IMR-90 (cell line): ENCODE measurements around the gene DPP6. TPM values are rescaled to one million over a fixed set of nuclear protein-coding genes. Genes with fewer than 3 reads are reported as not detected.

ENCODE experiments used
- ATAC-seq: fragments of 200-7000 bp; cut with Tn5 transposase; 2 replicates; pipeline ENCODE4 v1.9.1; 2020; ENCODE audit warnings: low read depth, mild to moderate bottlenecking, moderate library complexity
- BruUV-seq: library from RNA; stranded (reverse); fragments of 400-500 nt; replicated peaks from 2 replicates; lab custom pipeline; 2021; lab: Mats Ljungman, UMichigan
- CTCF ChIA-PET: fragments of 300-600 bp; formaldehyde crosslinking; extraction: SDS; loops from one replicate; lab custom pipeline; 2021; ENCODE audit warnings: antibody characterized with exemption; lab: Yijun Ruan, JAX
- POLR2A ChIA-PET: fragments of 300-600 bp; sonication (Branson Sonifier 250); formaldehyde crosslinking; loops from one replicate; lab custom pipeline; 2022; ENCODE audit warnings: antibody characterized with exemption; ENCODE audit not compliant: unreplicated experiment; lab: Charles Lee
- DNase-seq: peaks from one replicate; pipeline ENCODE4 v3.0.0; 2013
- H2AFZ ChIP-seq: replicated peaks from 2 replicates; pipeline ENCODE3; 2013; ENCODE audit warnings: low read length, mild to moderate bottlenecking; ENCODE audit not compliant: poor library complexity
- H2AK5ac ChIP-seq: 2 replicates; pipeline ENCODE4 v1.6.1; 2013; ENCODE audit warnings: low read depth, low read length, inconsistent platforms
- H2AK9ac ChIP-seq: replicated peaks from 2 replicates; pipeline ENCODE3; 2013; ENCODE audit warnings: mild to moderate bottlenecking, low read depth, low read length, moderate library complexity; ENCODE audit not compliant: poor library complexity
- H2BK120ac ChIP-seq: 2 replicates; pipeline ENCODE4 v1.6.1; 2013; ENCODE audit warnings: low read depth, low read length, inconsistent platforms
- H2BK15ac ChIP-seq: 3 replicates; pipeline ENCODE4 v1.6.1; 2013; ENCODE audit warnings: low read depth, low read length, inconsistent platforms
- H2BK20ac ChIP-seq: 2 replicates; pipeline ENCODE4 v1.6.1; 2013; ENCODE audit warnings: low read depth, mild to moderate bottlenecking, inconsistent platforms, low read length, moderate library complexity
- H2BK5ac ChIP-seq: 2 replicates; pipeline ENCODE4 v1.6.1; 2013; ENCODE audit warnings: mild to moderate bottlenecking, low read depth, low read length, inconsistent platforms; ENCODE audit not compliant: poor library complexity, severe bottlenecking
- H3K14ac ChIP-seq: replicated peaks from 2 replicates; pipeline ENCODE4 v1.6.1; 2013; ENCODE audit warnings: low read depth, low read length, inconsistent platforms
- H3K18ac ChIP-seq: 2 replicates; pipeline ENCODE4 v1.6.1; 2013; ENCODE audit warnings: low read depth, low read length, control low read depth
- H3K23ac ChIP-seq: 2 replicates; pipeline ENCODE4 v1.6.1; 2013; ENCODE audit warnings: low read depth, low read length, inconsistent platforms
- H3K27ac ChIP-seq: 2 replicates; pipeline ENCODE4 v1.5.1; 2013; ENCODE audit warnings: mild to moderate bottlenecking, control low read depth, low read length; ENCODE audit not compliant: insufficient read depth
- H3K27me3 ChIP-seq: 2 replicates; pipeline ENCODE4 v1.6.1; 2013; ENCODE audit warnings: low read length; ENCODE audit not compliant: control insufficient read depth, insufficient read depth
- H3K36me3 ChIP-seq: 2 replicates; pipeline ENCODE4 v1.6.1; 2013; ENCODE audit warnings: low read length, mixed read lengths; ENCODE audit not compliant: control insufficient read depth, insufficient read depth
- H3K4ac ChIP-seq: 2 replicates; pipeline ENCODE4 v1.6.1; 2013; ENCODE audit warnings: low read depth, low read length, inconsistent platforms
- H3K4me1 ChIP-seq: 2 replicates; pipeline ENCODE4 v1.6.1; 2013; ENCODE audit warnings: low read length, mixed read lengths; ENCODE audit not compliant: control insufficient read depth, insufficient read depth
- H3K4me2 ChIP-seq: 2 replicates; pipeline ENCODE4 v1.6.1; 2013; ENCODE audit warnings: low read depth, mild to moderate bottlenecking, control low read depth, low read length, moderate library complexity
- H3K4me3 ChIP-seq: 2 replicates; pipeline ENCODE4 v1.5.1; 2013; ENCODE audit warnings: low read depth, mild to moderate bottlenecking, control low read depth, low read length, moderate library complexity; ENCODE audit not compliant: insufficient read depth
- H3K56ac ChIP-seq: 2 replicates; pipeline ENCODE4 v1.6.1; 2013; ENCODE audit warnings: low read length, inconsistent platforms; ENCODE audit not compliant: insufficient read depth; ENCODE audit errors: extremely low read depth
- H3K79me1 ChIP-seq, 2 experiments: 2 replicates each; pipeline ENCODE4 v1.6.1; 2013; ENCODE audit warnings: low read length in 2 of 2, inconsistent platforms in 1 of 2, low read depth in 1 of 2
- H3K9ac ChIP-seq: 2 replicates; pipeline ENCODE4 v1.6.1; 2013; ENCODE audit warnings: low read depth, low read length, control low read depth
- H3K9me1 ChIP-seq: 2 replicates; pipeline ENCODE4 v1.6.1; 2013; ENCODE audit warnings: low read length, inconsistent platforms; ENCODE audit not compliant: insufficient read depth
- H3K9me3 ChIP-seq: 2 replicates; pipeline ENCODE4 v1.6.1; 2013; ENCODE audit warnings: low read length; ENCODE audit not compliant: control insufficient read depth, insufficient read depth
- H4K20me1 ChIP-seq: 2 replicates; pipeline ENCODE4 v1.6.1; 2013; ENCODE audit warnings: low read length, inconsistent platforms; ENCODE audit not compliant: insufficient read depth
- H4K5ac ChIP-seq: 2 replicates; pipeline ENCODE4 v1.6.1; 2013; ENCODE audit warnings: mild to moderate bottlenecking, low read depth, low read length, control low read depth
- H4K8ac ChIP-seq, 2 experiments: 2 replicates each; pipeline ENCODE4 v1.6.1; 2013; ENCODE audit warnings: low read depth in 2 of 2, low read length in 2 of 2, control low read depth in 1 of 2, inconsistent platforms in 1 of 2
- H4K91ac ChIP-seq: 2 replicates; pipeline ENCODE4 v1.6.1; 2013; ENCODE audit warnings: low read depth, low read length, inconsistent platforms; ENCODE audit not compliant: insufficient read depth
- FOS ChIP-seq: fragments of 150-350 bp; IDR thresholded peaks from 2 replicates; pipeline ENCODE4 v1.6.1; 2016; ENCODE audit warnings: low read depth, low read length
- MAFK ChIP-seq: IDR thresholded peaks from 2 replicates; pipeline ENCODE4 v1.6.1; 2012; ENCODE audit warnings: low read depth, low read length, improper control_type of control experiment
- NFE2L2 ChIP-seq: fragments of 150-350 bp; IDR thresholded peaks from 2 replicates; pipeline ENCODE4 v1.6.1; 2016; ENCODE audit warnings: low read depth, mild to moderate bottlenecking, low read length
- POLR2A ChIP-seq: IDR thresholded peaks from 2 replicates; pipeline ENCODE4 v1.6.1; 2012; ENCODE audit warnings: mild to moderate bottlenecking, low read depth, low read length
- RCOR1 ChIP-seq: IDR thresholded peaks from 2 replicates; pipeline ENCODE4 v1.6.1; 2012; ENCODE audit warnings: mild to moderate bottlenecking, low read length, improper control_type of control experiment; ENCODE audit not compliant: insufficient replicate concordance
- WGBS, 2 experiments: methylation state at CpG; one replicate each; pipeline versions ENCODE4 v1.1.5 to v1.1.7; 2013; ENCODE audit warnings: missing lambda C conversion rate in 2 of 2; ENCODE audit not compliant: insufficient read length in 1 of 2; ENCODE audit errors: extremely low coverage in 2 of 2; 5-methylcytosine and 5-hydroxymethylcytosine counted together
- dilution Hi-C: fragments of 300-500 bp; cut with HindIII; formaldehyde crosslinking; loops from one replicate; pipeline ENCODE4 v1.14.3; 2018; ENCODE audit warnings: low sequenced_read_pairs; ENCODE audit not compliant: unreplicated experiment
- in situ Hi-C: fragments of 300-500 bp; cut with MboI; formaldehyde crosslinking; loops from 3 replicates; pipeline ENCODE4 v1.14.3; 2019; ENCODE audit warnings: low sequenced_read_pairs, inconsistent platforms, mixed read lengths
- intact Hi-C: fragments of 100-400 bp; cut with micrococcal nuclease; formaldehyde crosslinking; loops from 2 replicates; pipeline ENCODE4 v1.10.0; 2022
- polyA plus RNA-seq, 3 experiments: library from polyadenylated mRNA; depleted of rRNA; stranded (reverse); fragments of >200 nt; gene quantifications; 2 replicates each; pipeline ENCODE4 v1.2.3, GENCODE V29; 2012; ENCODE audit warnings: low replicate concordance in 1 of 3
- total RNA-seq: library from RNA; depleted of rRNA; stranded (reverse); fragments of >200 nt; gene quantifications from 2 replicates; pipeline ENCODE4 v1.2.3, GENCODE V29; 2012
- TF ChIP-seq, protein P1 (sequence below): fragments of 150-350 bp; IDR thresholded peaks from 2 replicates; pipeline ENCODE4 v1.6.1; 2016; ENCODE audit warnings: low read depth, mild to moderate bottlenecking, low read length, moderate library complexity, borderline replicate concordance

Gene DPP6
- total and polyA plus RNA-seq, 2 of the 4 experiments (the other 2 are of a cell fraction): not detected

- TF ChIP-seq POLR2A (no peak), NFE2L2 (no peak), FOS (no peak), RCOR1 (no peak), MAFK (no peak)
- TF ChIP-seq, protein P1, sequence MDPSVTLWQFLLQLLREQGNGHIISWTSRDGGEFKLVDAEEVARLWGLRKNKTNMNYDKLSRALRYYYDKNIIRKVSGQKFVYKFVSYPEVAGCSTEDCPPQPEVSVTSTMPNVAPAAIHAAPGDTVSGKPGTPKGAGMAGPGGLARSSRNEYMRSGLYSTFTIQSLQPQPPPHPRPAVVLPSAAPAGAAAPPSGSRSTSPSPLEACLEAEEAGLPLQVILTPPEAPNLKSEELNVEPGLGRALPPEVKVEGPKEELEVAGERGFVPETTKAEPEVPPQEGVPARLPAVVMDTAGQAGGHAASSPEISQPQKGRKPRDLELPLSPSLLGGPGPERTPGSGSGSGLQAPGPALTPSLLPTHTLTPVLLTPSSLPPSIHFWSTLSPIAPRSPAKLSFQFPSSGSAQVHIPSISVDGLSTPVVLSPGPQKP: no peak
- Histone ChIP-seq H3K4ac (no peak overlapping the region), H4K91ac (no peak overlapping the region), H2AK9ac (no peak overlapping the region), H3K23ac (no peak overlapping the region), H2BK15ac (no peak overlapping the region), H2BK5ac (no peak overlapping the region), H3K27me3 (peaks cover 13% of the 10 kb centered on the region; the same call in 1 of the 2 replicates), H3K56ac (no peak overlapping the region), H3K18ac (no peak overlapping the region), H2BK20ac (no peak overlapping the region), H2AK5ac (no peak overlapping the region), H4K20me1 (no peaks in the 10 kb centered on the region), H3K4me3 (no peak overlapping the region), H3K4me2 (no peak overlapping the region), H3K79me1 (no peaks in the 10 kb centered on the region), H3K4me1 (no peaks in the 10 kb centered on the region), H3K9ac (no peak overlapping the region), H3K27ac (no peak overlapping the region), H2BK120ac (no peak overlapping the region), H4K8ac (no peak overlapping the region), H3K14ac (no peak overlapping the region), H3K36me3 (no peaks in the 10 kb centered on the region), H2AFZ (peak overlapping the region; percentile 94), H3K9me1 (no peaks in the 10 kb centered on the region), H3K9me3 (peaks cover 3% of the 10 kb centered on the region; the same call in 1 of the 2 replicates), H4K5ac (no peak overlapping the region)
- no TSS peak for BruUV-seq
- WGBS, 2 experiments: 35% methylated on average over 22 of the region's 36 CpGs; no CpG with 5 or more reads in 1 of the 2 experiments
- DNase-seq: no peak
- intact Hi-C loops: no loop called here
- CTCF ChIA-PET: interaction anchor here (0.5 to 2.4 kb wide), 8 partner anchors 9 to 1665 kb away, joined by 3 to 11 read pairs (median 4); no protein-coding TSS in a partner anchor
- in situ Hi-C loops: no loop called here
- POLR2A ChIA-PET: no interaction called here
- dilution Hi-C loops: no loop called here
- peak; percentile 19; the same call in 1 of the 2 replicates for ATAC-seq
Observed at GRCh38 chr7:154914308-154914995, 862.3 kb downstream of the DPP6 start.
